ENCODE measurements around the gene WFIKKN2. TPM values are rescaled to one million over a fixed set of nuclear protein-coding genes. Genes with fewer than 3 reads are reported as not detected.

The WFIKKN2 gene
- total RNA-seq, 1 experiment from 2014 or later = not detected

GRCh38 chr17:50808888-50809287 is 26.5 kb upstream of the WFIKKN2 start:
- no peak for DNase-seq (ENCODE audit: low read depth)

GRCh38 chr17:50813583-50813982 is 21.8 kb upstream of the WFIKKN2 start:
- DNase-seq (ENCODE audit: low read depth) = no peak

- no peak for DNase-seq (ENCODE audit: low read depth)
These were observed 20.0 kb upstream of the WFIKKN2 start for GRCh38 chr17:50815400-50815799.

- DNase-seq (ENCODE audit: low read depth) = no peak
These were observed 19.1 kb upstream of the WFIKKN2 start for GRCh38 chr17:50816271-50816670.

- peak; percentile 14 for DNase-seq (ENCODE audit: low read depth)
These were observed 18.3 kb upstream of the WFIKKN2 start for GRCh38 chr17:50816771-50817751.

- no peak for DNase-seq (ENCODE audit: low read depth)
These were observed 17.5 kb upstream of the WFIKKN2 start for GRCh38 chr17:50817838-50818237.

GRCh38 chr17:50818261-50818660 is 17.1 kb upstream of the WFIKKN2 start:
- no peak for DNase-seq (ENCODE audit: low read depth)

GRCh38 chr17:50818921-50819657 is 16.3 kb upstream of the WFIKKN2 start:
- DNase-seq (ENCODE audit: low read depth) = no peak

GRCh38 chr17:50820651-50821050 is 14.7 kb upstream of the WFIKKN2 start:
- DNase-seq (ENCODE audit: low read depth) = no peak

- no peak for DNase-seq (ENCODE audit: low read depth)
These were observed 12.8 kb upstream of the WFIKKN2 start for GRCh38 chr17:50822550-50822949.

- DNase-seq (ENCODE audit: low read depth) = no peak
These were observed 11.0 kb upstream of the WFIKKN2 start for GRCh38 chr17:50824429-50824828.

- no peak for DNase-seq (ENCODE audit: low read depth)
These were observed 10.2 kb upstream of the WFIKKN2 start for GRCh38 chr17:50825188-50825587.

- no peak for DNase-seq (ENCODE audit: low read depth)
These were observed 6.7 kb upstream of the WFIKKN2 start for GRCh38 chr17:50828508-50829170.

GRCh38 chr17:50829332-50829731 is 6.1 kb upstream of the WFIKKN2 start:
- DNase-seq (ENCODE audit: low read depth) = no peak

- DNase-seq (ENCODE audit: low read depth) = no peak
These were observed 5.0 kb upstream of the WFIKKN2 start for GRCh38 chr17:50830352-50830751.

- DNase-seq (ENCODE audit: low read depth) = no peak
These were observed 4.4 kb upstream of the WFIKKN2 start for GRCh38 chr17:50830994-50831393.

- DNase-seq (ENCODE audit: low read depth) = no peak
These were observed 3.9 kb upstream of the WFIKKN2 start for GRCh38 chr17:50831471-50831928.

GRCh38 chr17:50832267-50832863 is 3.0 kb upstream of the WFIKKN2 start:
- no peak for DNase-seq (ENCODE audit: low read depth)

GRCh38 chr17:50832864-50833381 is 2.5 kb upstream of the WFIKKN2 start:
- DNase-seq (ENCODE audit: low read depth) = no peak

GRCh38 chr17:50833510-50834428 is 1.6 kb upstream of the WFIKKN2 start:
- DNase-seq (ENCODE audit: low read depth) = no peak

Measured in LHCN-M2 (cell line).